Heart left ventricle (tissue), 13 donors: Measurements from ENCODE around the gene DAZ4.
"Not testable (repeated sequence)": the region's sequence is repeated elsewhere in the genome, so short reads cannot be mapped to it uniquely, and the experiment has no call there.

Experiments used
- POLR2A ChIP-seq, 2 donors: fragments of 450-650 bp; IDR thresholded peaks; one replicate each; pipeline ENCODE4 v1.6.1; 2017; ENCODE audit warnings: antibody characterized with exemption in 2 of 2, mild to moderate bottlenecking in 2 of 2, moderate library complexity in 2 of 2
- TF ChIP-seq, protein P1 (sequence below), 12 donors: fragments of 200-600 bp; sonication (generic) in 4 of 12; IDR thresholded peaks; one replicate each; pipeline versions ENCODE4 v1.5.0 to v1.8.0; 2018 to 2022; ENCODE audit warnings: antibody characterized with exemption in 12 of 12, mild to moderate bottlenecking in 5 of 12
- donor health status: ischemic (EF 13 %, LVEDD 7.1; RV severe dilation, severe dysfunction).
- donor health status: DM: no; HTN: yes; CAD: no.
- donor health status: DM: no; HTN: no; CAD: no.
- donor health status: ischemic (EF 25% LVEDD 6.9; RV normal size, moderate dysfunction).
- donor health status: ischemic (EF 25% LVEDD 5.7; RV mildly dilated, moderate dysfunction).
- donor health status: ischemic (EF 35%, LVEDD 5.7; RV mildly dilated, moderate dysfunction).
- donor health status: nonischemic (EF 11% LVEDD 7.7; RV severe dilation, severe dysfunction).
- donor health status: DM: yes; HTN: yes; CAD: no.
- donor health status: PGD.
- donor health status: ischemic (EF 29% LVEDD 5.4; RV normal size, mild dysfunction).
- donor health status: nonischemic (EF 23%, LVEDD 6.1; RV moderate dilation, normal function).

DNA sequence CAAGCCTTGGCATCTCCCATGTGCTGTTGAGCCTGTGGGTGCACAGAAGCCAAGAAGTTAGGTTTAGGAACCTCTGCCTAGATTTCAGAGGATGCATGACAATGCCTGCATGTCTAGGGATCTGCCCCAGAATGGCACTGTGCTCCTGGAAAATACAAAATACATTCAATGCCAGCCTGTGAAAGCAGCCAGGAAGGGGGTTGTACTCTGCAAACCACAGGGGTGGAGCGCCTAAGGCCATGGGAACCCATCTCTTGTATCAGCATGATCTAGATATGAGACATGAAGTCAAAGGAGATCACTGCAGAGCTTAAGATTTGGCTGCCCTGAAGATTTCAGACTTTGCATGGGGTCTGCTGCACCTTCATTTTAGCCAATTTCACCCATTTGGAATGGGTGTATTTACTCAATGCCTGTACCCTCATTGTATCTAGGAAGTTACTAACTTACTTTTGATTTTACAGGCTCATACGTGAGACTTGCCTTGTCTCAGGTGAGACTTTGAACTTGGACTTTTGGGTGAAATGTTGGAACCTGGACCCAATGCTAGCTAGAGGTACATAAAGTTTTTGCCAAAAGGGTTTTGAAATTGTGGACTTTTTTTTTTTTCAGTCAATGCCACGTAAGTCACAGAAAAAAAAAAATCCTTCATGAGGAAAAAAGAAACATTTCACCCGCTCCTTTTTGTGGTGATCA lies 9.4 kb upstream of the DAZ4 start:
- TF ChIP-seq, protein P1, sequence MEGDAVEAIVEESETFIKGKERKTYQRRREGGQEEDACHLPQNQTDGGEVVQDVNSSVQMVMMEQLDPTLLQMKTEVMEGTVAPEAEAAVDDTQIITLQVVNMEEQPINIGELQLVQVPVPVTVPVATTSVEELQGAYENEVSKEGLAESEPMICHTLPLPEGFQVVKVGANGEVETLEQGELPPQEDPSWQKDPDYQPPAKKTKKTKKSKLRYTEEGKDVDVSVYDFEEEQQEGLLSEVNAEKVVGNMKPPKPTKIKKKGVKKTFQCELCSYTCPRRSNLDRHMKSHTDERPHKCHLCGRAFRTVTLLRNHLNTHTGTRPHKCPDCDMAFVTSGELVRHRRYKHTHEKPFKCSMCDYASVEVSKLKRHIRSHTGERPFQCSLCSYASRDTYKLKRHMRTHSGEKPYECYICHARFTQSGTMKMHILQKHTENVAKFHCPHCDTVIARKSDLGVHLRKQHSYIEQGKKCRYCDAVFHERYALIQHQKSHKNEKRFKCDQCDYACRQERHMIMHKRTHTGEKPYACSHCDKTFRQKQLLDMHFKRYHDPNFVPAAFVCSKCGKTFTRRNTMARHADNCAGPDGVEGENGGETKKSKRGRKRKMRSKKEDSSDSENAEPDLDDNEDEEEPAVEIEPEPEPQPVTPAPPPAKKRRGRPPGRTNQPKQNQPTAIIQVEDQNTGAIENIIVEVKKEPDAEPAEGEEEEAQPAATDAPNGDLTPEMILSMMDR (IDR thresholded peaks at IDR 0.05): not testable (repeated sequence)
- TF ChIP-seq POLR2A (IDR thresholded peaks at IDR 0.05): not testable (repeated sequence)
